ENCODE data around the gene PROC. TPM values are rescaled to one million over a fixed set of nuclear protein-coding genes. Genes with fewer than 3 reads are reported as not detected.

PROC gene
- total and polyA plus RNA-seq, 2 of the 4 experiments (the other 2 are of a cell fraction), result 0.07 TPM; not detected in 1

DNA sequence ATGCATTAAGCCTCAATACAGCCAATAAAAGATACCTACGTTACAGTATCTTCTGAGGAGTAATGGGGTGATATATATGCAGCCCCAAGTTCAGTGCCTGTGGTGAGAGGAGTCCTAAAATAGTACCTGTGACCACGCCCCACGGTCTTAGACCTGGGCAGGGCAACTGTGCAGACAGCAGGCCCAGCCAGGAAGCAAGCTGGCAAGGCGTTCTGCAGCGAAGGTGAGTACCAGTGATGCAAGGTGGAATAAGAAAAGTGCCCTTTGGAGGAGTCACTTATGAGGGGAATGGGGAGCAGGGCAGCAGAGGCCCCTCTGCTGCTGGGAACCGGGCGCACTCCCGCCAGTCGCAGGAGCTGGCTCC lies 17.7 kb upstream of the PROC start:
- Histone ChIP-seq H3K27me3 (ENCODE audit: control insufficient read depth, insufficient read depth, low read length) (no peaks in the 10 kb centered on the region), H3K9ac (ENCODE audit: low read depth, low read length) (no peak overlapping the region), H2AK5ac (ENCODE audit: low read depth, low read length) (peak overlapping the region; percentile 80; the same call in 1 of the 2 replicates), H3K4me3 (ENCODE audit: insufficient read depth, low read depth, low read length) (no peak overlapping the region), H3K18ac (ENCODE audit: low read depth, low read length) (no peak overlapping the region), H3K9me3 (ENCODE audit: control insufficient read depth, insufficient read depth, low read length) (no peaks in the 10 kb centered on the region), H4K20me1 (ENCODE audit: insufficient read depth, low read length) (no peaks in the 10 kb centered on the region), H4K5ac (ENCODE audit: low read depth, low read length) (no peak overlapping the region), H2AFZ (replicated peaks; ENCODE audit: low read length, poor library complexity) (peak overlapping the region; percentile 83), H2AK9ac (replicated peaks; ENCODE audit: low read depth, low read length, poor library complexity) (peak overlapping the region; percentile 68), H3K9me1 (ENCODE audit: insufficient read depth, low read length) (peaks cover 26% of the 10 kb centered on the region), H3K23ac (ENCODE audit: low read depth, low read length) (no peak overlapping the region), H3K14ac (replicated peaks; ENCODE audit: low read depth, low read length) (no peak overlapping the region; the same call in 1 of the 2 replicates), H2BK120ac (ENCODE audit: low read depth, low read length) (peak overlapping the region; percentile 57; the same call in 1 of the 2 replicates), H4K8ac (ENCODE audit: low read depth in 2 of 2, low read length in 2 of 2) (no peak overlapping the region), H3K4me1 (ENCODE audit: control insufficient read depth, insufficient read depth, low read length) (peaks cover 17% of the 10 kb centered on the region), H3K56ac (ENCODE audit: extremely low read depth, insufficient read depth, low read length) (no peak overlapping the region), H3K79me1 (ENCODE audit: low read depth in 1 of 2, low read length in 2 of 2) (no peaks in the 10 kb centered on the region), H3K4ac (ENCODE audit: low read depth, low read length) (peak overlapping the region; percentile 25; the same call in 1 of the 2 replicates), H2BK20ac (ENCODE audit: low read depth, low read length) (no peak overlapping the region), H3K27ac (ENCODE audit: insufficient read depth, low read length) (no peak overlapping the region), H3K4me2 (ENCODE audit: low read depth, low read length) (no peak overlapping the region), H3K36me3 (ENCODE audit: control insufficient read depth, insufficient read depth, low read length) (no peaks in the 10 kb centered on the region), H2BK5ac (ENCODE audit: low read depth, low read length, poor library complexity, severe bottlenecking) (no peak overlapping the region), H2BK15ac (ENCODE audit: low read depth, low read length) (no peak overlapping the region), H4K91ac (ENCODE audit: insufficient read depth, low read depth, low read length) (no peak overlapping the region)
- DNase-seq (no peak), ATAC-seq (ENCODE audit: low read depth) (no peak)
- intact Hi-C loops (cut with micrococcal nuclease) (no loop called here), in situ Hi-C loops (cut with MboI; ENCODE audit: low sequenced_read_pairs) (no loop called here), dilution Hi-C loops (cut with HindIII; ENCODE audit: low sequenced_read_pairs, unreplicated experiment) (no loop called here)
- ChIA-PET CTCF (no interaction called here), POLR2A (ENCODE audit: unreplicated experiment) (no interaction called here)
- WGBS, 2 experiments (ENCODE audit: extremely low coverage in 2 of 2, insufficient read length in 1 of 2), result 81% methylated on average over 4 of the region's 9 CpGs; no CpG with 5 or more reads in 1 of the 2 experiments
- no TSS peak for BruUV-seq (replicated peaks)
- no peak for TF ChIP-seq CEBPB (IDR thresholded peaks at IDR 0.05; ENCODE audit: low read depth, low read length)
- no peak for TF ChIP-seq RFX5 (IDR thresholded peaks at IDR 0.05; ENCODE audit: low read depth, low read length)
- no peak for TF ChIP-seq BHLHE40 (IDR thresholded peaks at IDR 0.05; ENCODE audit: low read depth, low read length)
- TF ChIP-seq, protein P1, sequence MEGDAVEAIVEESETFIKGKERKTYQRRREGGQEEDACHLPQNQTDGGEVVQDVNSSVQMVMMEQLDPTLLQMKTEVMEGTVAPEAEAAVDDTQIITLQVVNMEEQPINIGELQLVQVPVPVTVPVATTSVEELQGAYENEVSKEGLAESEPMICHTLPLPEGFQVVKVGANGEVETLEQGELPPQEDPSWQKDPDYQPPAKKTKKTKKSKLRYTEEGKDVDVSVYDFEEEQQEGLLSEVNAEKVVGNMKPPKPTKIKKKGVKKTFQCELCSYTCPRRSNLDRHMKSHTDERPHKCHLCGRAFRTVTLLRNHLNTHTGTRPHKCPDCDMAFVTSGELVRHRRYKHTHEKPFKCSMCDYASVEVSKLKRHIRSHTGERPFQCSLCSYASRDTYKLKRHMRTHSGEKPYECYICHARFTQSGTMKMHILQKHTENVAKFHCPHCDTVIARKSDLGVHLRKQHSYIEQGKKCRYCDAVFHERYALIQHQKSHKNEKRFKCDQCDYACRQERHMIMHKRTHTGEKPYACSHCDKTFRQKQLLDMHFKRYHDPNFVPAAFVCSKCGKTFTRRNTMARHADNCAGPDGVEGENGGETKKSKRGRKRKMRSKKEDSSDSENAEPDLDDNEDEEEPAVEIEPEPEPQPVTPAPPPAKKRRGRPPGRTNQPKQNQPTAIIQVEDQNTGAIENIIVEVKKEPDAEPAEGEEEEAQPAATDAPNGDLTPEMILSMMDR (conservative IDR thresholded peaks at IDR 0.05; ENCODE audit: low read depth, low read length), result no peak
- no peak for TF ChIP-seq RAD21 (IDR thresholded peaks at IDR 0.05; ENCODE audit: low read length)
- TF ChIP-seq CHD1 (IDR thresholded peaks at IDR 0.05; ENCODE audit: low read depth, low read length), result no peak
- TF ChIP-seq, protein P2, sequence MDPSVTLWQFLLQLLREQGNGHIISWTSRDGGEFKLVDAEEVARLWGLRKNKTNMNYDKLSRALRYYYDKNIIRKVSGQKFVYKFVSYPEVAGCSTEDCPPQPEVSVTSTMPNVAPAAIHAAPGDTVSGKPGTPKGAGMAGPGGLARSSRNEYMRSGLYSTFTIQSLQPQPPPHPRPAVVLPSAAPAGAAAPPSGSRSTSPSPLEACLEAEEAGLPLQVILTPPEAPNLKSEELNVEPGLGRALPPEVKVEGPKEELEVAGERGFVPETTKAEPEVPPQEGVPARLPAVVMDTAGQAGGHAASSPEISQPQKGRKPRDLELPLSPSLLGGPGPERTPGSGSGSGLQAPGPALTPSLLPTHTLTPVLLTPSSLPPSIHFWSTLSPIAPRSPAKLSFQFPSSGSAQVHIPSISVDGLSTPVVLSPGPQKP (IDR thresholded peaks at IDR 0.05; ENCODE audit: borderline replicate concordance, low read depth, low read length), result no peak
- TF ChIP-seq SMC3 (IDR thresholded peaks at IDR 0.05; ENCODE audit: low read depth, low read length), result no peak
- TF ChIP-seq RCOR1 (IDR thresholded peaks at IDR 0.05; ENCODE audit: insufficient replicate concordance, low read length), result no peak
- no peak for TF ChIP-seq MAZ (IDR thresholded peaks at IDR 0.05; ENCODE audit: borderline replicate concordance, low read depth, low read length)
- TF ChIP-seq, protein P3, sequence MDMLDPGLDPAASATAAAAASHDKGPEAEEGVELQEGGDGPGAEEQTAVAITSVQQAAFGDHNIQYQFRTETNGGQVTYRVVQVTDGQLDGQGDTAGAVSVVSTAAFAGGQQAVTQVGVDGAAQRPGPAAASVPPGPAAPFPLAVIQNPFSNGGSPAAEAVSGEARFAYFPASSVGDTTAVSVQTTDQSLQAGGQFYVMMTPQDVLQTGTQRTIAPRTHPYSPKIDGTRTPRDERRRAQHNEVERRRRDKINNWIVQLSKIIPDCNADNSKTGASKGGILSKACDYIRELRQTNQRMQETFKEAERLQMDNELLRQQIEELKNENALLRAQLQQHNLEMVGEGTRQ (IDR thresholded peaks at IDR 0.05; ENCODE audit: low read depth, low read length), result no peak
- no peak for TF ChIP-seq FOS (IDR thresholded peaks at IDR 0.05; ENCODE audit: low read depth, low read length)
- no peak for TF ChIP-seq MAFK (IDR thresholded peaks at IDR 0.05; ENCODE audit: low read depth, low read length)
- no peak for TF ChIP-seq POLR2A (IDR thresholded peaks at IDR 0.05; ENCODE audit: low read depth, low read length)
- TF ChIP-seq MXI1 (IDR thresholded peaks at IDR 0.05; ENCODE audit: borderline replicate concordance, low read depth, low read length), result no peak
- TF ChIP-seq NFE2L2 (IDR thresholded peaks at IDR 0.05; ENCODE audit: low read depth, low read length), result no peak

All from IMR-90 (cell line).